ENCODE measurements around the gene CENPA.

CENPA gene

DNA sequence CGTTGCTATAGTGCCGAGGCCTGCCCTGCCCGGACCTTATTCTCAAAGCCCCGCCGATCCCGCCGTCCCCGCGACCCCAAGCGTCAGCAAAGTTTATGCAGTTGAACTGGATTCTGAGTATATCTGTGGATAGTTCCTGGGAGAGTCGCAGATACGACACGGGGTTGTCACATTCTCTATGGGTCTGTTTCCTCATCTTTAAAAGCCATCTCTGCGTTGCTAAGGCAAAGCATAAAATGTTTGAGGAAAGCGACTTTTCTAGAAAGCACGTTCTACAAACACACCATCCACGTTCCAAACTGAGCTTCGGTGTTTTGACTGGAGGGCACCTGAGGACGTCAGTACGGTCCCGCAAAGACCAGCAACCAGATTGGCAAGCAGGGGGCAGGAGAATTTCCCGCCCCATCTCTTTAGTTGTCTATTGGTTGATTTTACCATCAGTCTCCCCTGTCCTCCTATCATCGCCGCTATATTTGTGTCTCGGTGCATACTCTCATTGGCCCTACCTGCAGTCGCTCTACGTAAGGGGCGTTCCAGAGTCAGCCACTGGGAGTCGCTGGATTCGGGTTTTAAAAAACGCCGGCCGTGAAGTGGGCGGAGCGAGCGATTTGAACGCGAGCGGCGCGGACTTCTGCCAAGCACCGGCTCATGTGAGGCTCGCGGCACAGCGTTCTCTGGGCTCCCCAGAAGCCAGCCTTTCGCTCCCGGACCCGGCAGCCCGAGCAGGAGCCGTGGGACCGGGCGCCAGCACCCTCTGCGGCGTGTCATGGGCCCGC, at the start of gene CENPA:
Gene CENPA (plus strand): TSS at position 626 of the 776 bp plus-strand sequence. CDS start 141 bp downstream, at position 767.
- peak; percentile 99 for DNase-seq (ENCODE audit: low spot score)
- TF ChIP-seq, protein P1, sequence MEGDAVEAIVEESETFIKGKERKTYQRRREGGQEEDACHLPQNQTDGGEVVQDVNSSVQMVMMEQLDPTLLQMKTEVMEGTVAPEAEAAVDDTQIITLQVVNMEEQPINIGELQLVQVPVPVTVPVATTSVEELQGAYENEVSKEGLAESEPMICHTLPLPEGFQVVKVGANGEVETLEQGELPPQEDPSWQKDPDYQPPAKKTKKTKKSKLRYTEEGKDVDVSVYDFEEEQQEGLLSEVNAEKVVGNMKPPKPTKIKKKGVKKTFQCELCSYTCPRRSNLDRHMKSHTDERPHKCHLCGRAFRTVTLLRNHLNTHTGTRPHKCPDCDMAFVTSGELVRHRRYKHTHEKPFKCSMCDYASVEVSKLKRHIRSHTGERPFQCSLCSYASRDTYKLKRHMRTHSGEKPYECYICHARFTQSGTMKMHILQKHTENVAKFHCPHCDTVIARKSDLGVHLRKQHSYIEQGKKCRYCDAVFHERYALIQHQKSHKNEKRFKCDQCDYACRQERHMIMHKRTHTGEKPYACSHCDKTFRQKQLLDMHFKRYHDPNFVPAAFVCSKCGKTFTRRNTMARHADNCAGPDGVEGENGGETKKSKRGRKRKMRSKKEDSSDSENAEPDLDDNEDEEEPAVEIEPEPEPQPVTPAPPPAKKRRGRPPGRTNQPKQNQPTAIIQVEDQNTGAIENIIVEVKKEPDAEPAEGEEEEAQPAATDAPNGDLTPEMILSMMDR (IDR thresholded peaks at IDR 0.05; ENCODE audit: borderline replicate concordance, control extremely low read depth, extremely low read depth, insufficient read depth, missing control alignments), result no peak
- in situ Hi-C loops (cut with MboI; ENCODE audit: low sequenced_read_pairs, unreplicated experiment), result no loop called here

DNA sequence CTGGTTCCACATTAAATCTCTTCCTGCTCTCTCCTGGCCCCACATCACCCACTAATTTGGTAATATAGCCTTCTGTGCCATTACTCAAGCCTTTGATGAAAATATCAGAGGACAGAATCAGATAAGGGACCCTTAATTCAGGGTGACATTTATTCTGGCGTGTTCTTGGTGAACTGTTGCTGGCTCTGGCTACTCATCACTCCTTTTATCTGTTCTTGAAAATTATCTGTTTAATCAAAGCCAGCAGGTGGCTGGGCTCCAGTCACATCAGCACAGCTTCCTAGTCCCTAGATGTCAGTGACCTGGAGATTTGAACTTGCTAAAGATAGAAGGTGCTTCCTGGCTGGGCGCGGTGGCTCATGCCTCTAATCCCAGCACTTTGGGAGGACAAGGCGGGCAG, 48.6 kb upstream of the CENPA start:
- in situ Hi-C loops (cut with MboI; ENCODE audit: low sequenced_read_pairs, unreplicated experiment), result no loop called here
- TF ChIP-seq, protein P1 (IDR thresholded peaks at IDR 0.05; ENCODE audit: borderline replicate concordance, control extremely low read depth, extremely low read depth, insufficient read depth, missing control alignments), result no peak
- DNase-seq (ENCODE audit: low spot score), result no peak

DNA sequence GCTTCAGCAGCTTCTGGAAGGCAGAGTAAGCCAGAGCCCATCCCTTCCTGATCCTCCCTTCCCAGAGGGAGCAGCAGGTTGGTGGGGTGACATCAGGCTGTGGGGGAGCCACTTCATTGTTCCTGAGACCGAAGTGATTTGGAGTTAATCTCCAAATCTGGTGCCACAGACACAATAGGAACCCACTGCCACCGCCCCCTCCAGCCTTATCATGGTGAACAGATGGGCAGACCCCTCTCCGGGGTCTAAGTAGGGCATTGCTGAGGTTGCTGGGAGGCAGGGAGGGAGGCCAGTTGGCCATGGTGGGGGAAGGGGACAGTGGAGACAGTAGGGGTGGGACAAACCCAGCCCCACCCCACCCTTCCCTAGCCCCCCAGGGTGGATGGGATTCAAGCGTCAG, 47.4 kb upstream of the CENPA start:
- in situ Hi-C loops (cut with MboI; ENCODE audit: low sequenced_read_pairs, unreplicated experiment), result no loop called here
- DNase-seq (ENCODE audit: low spot score), result no peak
- TF ChIP-seq, protein P1 (IDR thresholded peaks at IDR 0.05; ENCODE audit: borderline replicate concordance, control extremely low read depth, extremely low read depth, insufficient read depth, missing control alignments), result no peak

DNA sequence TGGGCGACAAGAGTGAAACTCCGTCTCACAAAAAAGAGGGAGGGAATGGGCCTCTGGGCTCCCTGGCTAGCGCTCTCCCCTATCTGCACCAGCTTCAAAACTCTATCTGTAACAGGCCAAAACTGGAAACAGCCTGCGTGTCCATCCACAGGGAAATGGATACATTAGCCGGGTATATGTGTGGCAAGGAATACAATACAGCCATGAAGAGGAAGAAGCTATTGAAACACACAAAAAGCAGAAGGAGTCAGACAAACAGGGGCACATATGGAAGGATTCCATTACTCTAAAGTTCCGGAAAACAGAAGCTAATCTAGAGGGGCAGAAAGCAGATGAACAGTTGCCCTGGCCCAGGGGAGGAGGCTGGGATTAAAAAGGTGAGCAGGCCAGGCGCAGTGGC, 46.3 kb upstream of the CENPA start:
- TF ChIP-seq, protein P1 (IDR thresholded peaks at IDR 0.05; ENCODE audit: borderline replicate concordance, control extremely low read depth, extremely low read depth, insufficient read depth, missing control alignments), result no peak
- DNase-seq (ENCODE audit: low spot score), result no peak
- in situ Hi-C loops (cut with MboI; ENCODE audit: low sequenced_read_pairs, unreplicated experiment), result no loop called here

DNA sequence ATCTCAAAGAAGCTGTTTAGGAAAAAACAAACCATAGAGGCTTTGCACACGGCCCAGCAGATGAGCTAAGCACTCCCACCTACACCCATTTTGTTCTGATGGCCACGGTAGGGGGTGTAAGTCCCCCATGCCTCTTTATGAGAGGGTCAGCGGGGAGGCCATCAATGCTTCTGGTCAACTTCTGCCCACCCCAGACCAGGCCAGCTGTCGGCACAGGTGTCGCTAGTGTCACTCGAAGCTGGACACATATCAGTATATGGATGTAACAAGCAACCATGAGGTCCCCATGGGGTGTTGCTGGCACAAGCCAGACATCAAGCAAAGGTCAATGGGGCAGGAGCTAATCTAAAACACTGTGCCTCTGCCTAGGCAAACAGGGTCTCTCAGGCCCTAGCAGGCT, 45.5 kb upstream of the CENPA start:
- no peak for DNase-seq (ENCODE audit: low spot score)
- TF ChIP-seq, protein P1 (IDR thresholded peaks at IDR 0.05; ENCODE audit: borderline replicate concordance, control extremely low read depth, extremely low read depth, insufficient read depth, missing control alignments), result no peak
- in situ Hi-C loops (cut with MboI; ENCODE audit: low sequenced_read_pairs, unreplicated experiment), result loop anchor here (10.0 kb wide), 1 partner anchor 136 kb away; no protein-coding TSS in a partner anchor

DNA sequence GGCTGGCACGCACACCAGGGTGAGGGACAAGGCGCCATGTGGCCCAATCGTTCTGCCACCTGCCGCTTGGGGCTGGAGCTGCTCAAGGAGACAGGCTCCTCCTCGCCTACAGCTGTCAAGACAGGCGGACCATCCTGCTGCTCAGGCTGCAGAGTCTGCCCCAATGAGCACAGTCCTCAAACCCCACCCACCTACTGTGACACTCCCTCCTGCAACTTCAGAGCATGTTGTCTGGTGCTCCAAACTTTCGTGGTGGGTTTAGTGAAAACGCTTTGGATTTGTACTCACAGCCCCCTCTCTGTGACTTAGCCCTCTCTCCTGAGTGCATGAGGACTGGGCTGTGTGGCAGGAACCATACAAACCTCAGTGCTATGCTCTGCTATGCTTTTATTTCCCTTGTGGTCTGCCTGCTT, 45.0 kb upstream of the CENPA start:
- in situ Hi-C loops (cut with MboI; ENCODE audit: low sequenced_read_pairs, unreplicated experiment), result loop anchor here (10.0 kb wide), 1 partner anchor 136 kb away; no protein-coding TSS in a partner anchor
- DNase-seq (ENCODE audit: low spot score), result no peak
- TF ChIP-seq, protein P1 (IDR thresholded peaks at IDR 0.05; ENCODE audit: borderline replicate concordance, control extremely low read depth, extremely low read depth, insufficient read depth, missing control alignments), result no peak

Data from GM13976 (cell line).